ENCODE data around the gene SERINC5.
"Not testable (repeated sequence)": the region's sequence is repeated elsewhere in the genome, so short reads cannot be mapped to it uniquely, and the experiment has no call there.

DNA sequence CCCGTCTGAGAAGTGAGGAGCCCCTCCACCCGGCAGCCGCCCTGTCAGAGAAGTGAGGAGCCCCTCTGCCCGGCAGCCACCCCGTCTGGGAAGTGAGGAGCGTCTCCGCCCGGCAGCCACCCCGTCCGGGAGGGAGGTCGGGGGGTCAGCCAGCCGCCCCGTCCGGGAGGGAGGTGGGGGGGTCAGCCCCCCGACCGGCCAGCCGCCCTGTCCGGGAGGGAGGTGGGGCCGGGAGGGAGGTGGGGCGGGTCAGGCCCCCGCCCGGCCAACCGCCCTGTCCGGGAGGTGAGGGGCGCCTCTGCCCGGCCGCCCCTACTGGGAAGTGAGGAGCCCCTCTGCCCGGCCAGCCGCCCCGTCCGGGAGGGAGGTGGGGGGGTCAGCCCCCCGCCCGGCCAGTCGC lies 45.5 kb upstream of the SERINC5 start:
- not testable (repeated sequence) for TF ChIP-seq EZH2 (IDR thresholded peaks at IDR 0.05); POLR2AphosphoS5 (IDR thresholded peaks at IDR 0.05; ENCODE audit: borderline replicate concordance, low read depth, low read length); FOXP2 (optimal IDR thresholded peaks at IDR 0.05; ENCODE audit: control extremely low read depth, extremely low read length, insufficient read depth)
